Measurements from ENCODE around the gene XAGE2. TPM values are rescaled to one million over a fixed set of nuclear protein-coding genes. Genes with fewer than 3 reads are reported as not detected.

XAGE2 gene
- total RNA-seq, 6 experiments from 2014 or later, result not detected

- peak; percentile 61 for DNase-seq
- peaks cover 37% of the 10 kb centered on the region for H3K4me1 Mint-ChIP-seq (ENCODE audit: low read depth)
- H3K4me3 Mint-ChIP-seq, result peak overlapping the region; percentile 63
- no peaks in the 10 kb centered on the region for H3K9me3 Mint-ChIP-seq
- no peaks in the 10 kb centered on the region for H3K27me3 Mint-ChIP-seq (ENCODE audit: insufficient read depth)
- H3K27ac Mint-ChIP-seq, result peak overlapping the region; percentile 85
- no peak for TF ChIP-seq CTCF (IDR thresholded peaks at IDR 0.05)
- H3K36me3 Mint-ChIP-seq (ENCODE audit: low read depth), result peaks cover 4% of the 10 kb centered on the region; the same call in 1 of the 2 replicates
Measured at GRCh38 chrX:52424656-52425055, 55.8 kb downstream of the XAGE2 start.

Small RNA genes lying within 50 kb of the gene (microRNA-seq; reads per million reads assigned to microRNA genes)
- not detected for gene MIR8088

Other genes with a start within 250 kb of the XAGE2 start
- gene MAGED4, start 184.1 kb upstream of the XAGE2 start, total RNA-seq (2021; fragmentation: NEBNext Ultra II Directional; extraction: Animal tissue kit (Norgen Biotek cat#: 25700)), result 10 to 100 TPM; 23.9 to 43.6 (median 32.7) TPM
- not detected for gene XAGE1A, start 126.8 kb downstream of the XAGE2 start, total RNA-seq (2021; fragmentation: NEBNext Ultra II Directional; extraction: Animal tissue kit (Norgen Biotek cat#: 25700))
- gene XAGE1B, start 148.0 kb downstream of the XAGE2 start, total RNA-seq (2021; fragmentation: NEBNext Ultra II Directional; extraction: Animal tissue kit (Norgen Biotek cat#: 25700)), result not detected